T47D (cell line): ENCODE results near the gene MMP25.

Experiments used
- DNase-seq, 2 experiments: peaks; one replicate each; pipeline versions ENCODE4 v3.0.0 to v3.0.0-alpha.2; 2011 to 2012; ENCODE audit warnings: low read depth in 1 of 2, low spot score in 1 of 2
- JUND ChIP-seq: IDR thresholded peaks from 2 replicates; pipeline ENCODE4 v1.6.1; 2012; ENCODE audit warnings: low read depth
- in situ Hi-C: cut with HindIII; loops from 2 replicates; pipeline ENCODE4 v1.10.0; 2016; ENCODE audit warnings: low sequenced_read_pairs, low pct_unique_long_range_greater_than_20kb

The MMP25 gene

GRCh38 chr16:3045758-3046640, at the start of gene MMP25:
Gene MMP25, plus strand, starts transcription at chr16:3046561. Its CDS starts 357 bp downstream, at chr16:3046918.
- peak in 1 of 2 experiments; percentile 72 for DNase-seq
- in situ Hi-C loops: no loop called here
- no peak for TF ChIP-seq JUND

- in situ Hi-C loops: no loop called here
- DNase-seq: no peak
- TF ChIP-seq JUND: no peak
These were observed 46.4 kb upstream of the MMP25 start for GRCh38 chr16:2999929-3000328.

- in situ Hi-C loops: no loop called here
- no peak for DNase-seq
- TF ChIP-seq JUND: no peak
These were observed 45.8 kb upstream of the MMP25 start for GRCh38 chr16:3000540-3000939.

GRCh38 chr16:3001316-3001715, 45.0 kb upstream of the MMP25 start:
- no peak for TF ChIP-seq JUND
- in situ Hi-C loops: no loop called here
- DNase-seq: no peak

- in situ Hi-C loops: no loop called here
- peak; percentile 97 to 99 for DNase-seq
- no peak for TF ChIP-seq JUND
These were observed 42.6 kb upstream of the MMP25 start for GRCh38 chr16:3003582-3004270.

GRCh38 chr16:3004319-3004718, 42.0 kb upstream of the MMP25 start:
- TF ChIP-seq JUND: no peak
- in situ Hi-C loops: no loop called here
- DNase-seq: peak in 1 of 2 experiments; percentile 37

- TF ChIP-seq JUND: no peak
- no peak for DNase-seq
- in situ Hi-C loops: no loop called here
These were observed 41.5 kb upstream of the MMP25 start for GRCh38 chr16:3004781-3005284.

- in situ Hi-C loops: no loop called here
- no peak for DNase-seq
- no peak for TF ChIP-seq JUND
These were observed 39.1 kb upstream of the MMP25 start for GRCh38 chr16:3007059-3007956.

GRCh38 chr16:3007957-3008689, 38.2 kb upstream of the MMP25 start:
- in situ Hi-C loops: no loop called here
- DNase-seq: no peak
- no peak for TF ChIP-seq JUND

- no peak for DNase-seq
- no peak for TF ChIP-seq JUND
- in situ Hi-C loops: no loop called here
These were observed 37.7 kb upstream of the MMP25 start for GRCh38 chr16:3008690-3009037.

- peak; percentile 70 to 80 for DNase-seq
- in situ Hi-C loops: no loop called here
- no peak for TF ChIP-seq JUND
These were observed 36.6 kb upstream of the MMP25 start for GRCh38 chr16:3009568-3010390.
